H1 (cell line): ENCODE results near the gene SMARCB1. TPM values are rescaled to one million over a fixed set of nuclear protein-coding genes. Genes with fewer than 3 reads are reported as not detected.

ENCODE experiments used
- CTCF ChIA-PET: fragments of 300-600 bp; sonication (Branson Sonifier 250); formaldehyde crosslinking; loops from one replicate; lab custom pipeline; 2021; ENCODE audit not compliant: partially characterized antibody; lab: Charles Lee
- POLR2A ChIA-PET: fragments of 300-600 bp; sonication (Branson Sonifier 250); formaldehyde crosslinking; loops from one replicate; lab custom pipeline; 2021; ENCODE audit warnings: inconsistent platforms; ENCODE audit not compliant: partially characterized antibody; lab: Charles Lee
- DNase-seq, 2 experiments: peaks; one replicate each; pipeline versions ENCODE4 v3.0.0 to v3.0.0-alpha.2; 2010 to 2022; ENCODE audit warnings: low spot score in 2 of 2, low read depth in 1 of 2, mixed read lengths in 1 of 2
- FAIRE-seq: peaks from 2 replicates; lab custom pipeline; 2011; peaks lifted over from hg19 to GRCh38; lab: Jason Lieb, UNC
- H2AFZ ChIP-seq: 2 replicates; pipeline ENCODE4 v1.8.1; 2012; ENCODE audit warnings: low read length, inconsistent platforms
- H2AK5ac ChIP-seq: 2 replicates; pipeline ENCODE4 v1.6.1; 2013; ENCODE audit warnings: low read depth, low read length
- H2BK120ac ChIP-seq: replicated peaks from 2 replicates; pipeline ENCODE3; 2013; ENCODE audit warnings: low read depth, low read length, inconsistent platforms
- H2BK12ac ChIP-seq: 2 replicates; pipeline ENCODE4 v1.6.1; 2013; ENCODE audit warnings: low read depth, low read length
- H2BK15ac ChIP-seq: 2 replicates; pipeline ENCODE4 v1.6.1; 2013; ENCODE audit warnings: low read length
- H2BK20ac ChIP-seq: 2 replicates; pipeline ENCODE4 v1.6.1; 2013; ENCODE audit warnings: low read length
- H2BK5ac ChIP-seq: 2 replicates; pipeline ENCODE4 v1.6.1; 2013; ENCODE audit warnings: low read depth, low read length
- H3K14ac ChIP-seq: 2 replicates; pipeline ENCODE4 v1.6.1; 2013; ENCODE audit warnings: inconsistent platforms; ENCODE audit not compliant: insufficient read length
- H3K18ac ChIP-seq: 2 replicates; pipeline ENCODE4 v1.6.1; 2013; ENCODE audit warnings: low read length; ENCODE audit errors: extremely low read depth
- H3K23ac ChIP-seq: 2 replicates; pipeline ENCODE4 v1.6.1; 2013; ENCODE audit warnings: inconsistent platforms; ENCODE audit not compliant: insufficient read length
- H3K23me2 ChIP-seq: 2 replicates; pipeline ENCODE4 v1.6.1; 2013; ENCODE audit warnings: low read depth, low read length
- H3K27ac ChIP-seq: 2 replicates; pipeline ENCODE4 v1.6.1; 2011; ENCODE audit warnings: low read depth, low read length, inconsistent platforms
- H3K27me3 ChIP-seq, 4 experiments: replicated peaks in 1 of 4; 1 replicate in 1 of 4; 2 replicates in 3 of 4; pipeline versions ENCODE4 v1.6.1 to v1.8.1; 2011 to 2013; ENCODE audit warnings: low read length in 3 of 4, mild to moderate bottlenecking in 3 of 4, inconsistent platforms in 2 of 4, mixed read lengths in 2 of 4, moderate library complexity in 1 of 4; ENCODE audit not compliant: control insufficient read depth in 3 of 4, insufficient read depth in 3 of 4; ENCODE audit errors: extremely low read depth in 1 of 4
- H3K36me3 ChIP-seq, 4 experiments: 2 replicates each; pipeline versions ENCODE4 v1.6.1 to v1.8.1; 2011 to 2013; ENCODE audit warnings: mild to moderate bottlenecking in 4 of 4, low read length in 3 of 4, moderate library complexity in 2 of 4, control low read depth in 1 of 4, inconsistent platforms in 1 of 4; ENCODE audit not compliant: insufficient read depth in 4 of 4, control insufficient read depth in 2 of 4
- H3K4ac ChIP-seq: replicated peaks from 2 replicates; pipeline ENCODE3; 2013; ENCODE audit warnings: low read length, low read depth, mixed read lengths, inconsistent platforms; ENCODE audit not compliant: insufficient read length
- H3K4me1 ChIP-seq, 4 experiments: replicated peaks in 1 of 4; 1 replicate in 1 of 4; 2 replicates in 3 of 4; pipeline versions ENCODE4 v1.6.1 to v1.8.1; 2011 to 2013; ENCODE audit warnings: low read length in 3 of 4, inconsistent platforms in 2 of 4, mixed read lengths in 1 of 4; ENCODE audit not compliant: insufficient read depth in 4 of 4, control insufficient read depth in 3 of 4
- H3K4me2 ChIP-seq, 2 experiments: 2 replicates each; pipeline versions ENCODE4 v1.6.1 to v1.8.1; 2011 to 2013; ENCODE audit warnings: low read depth in 2 of 2, low read length in 2 of 2, control low read depth in 1 of 2, inconsistent platforms in 1 of 2, mild to moderate bottlenecking in 1 of 2; ENCODE audit not compliant: insufficient read depth in 1 of 2
- H3K4me3 ChIP-seq, 4 experiments: fragments of 200-600, 300-600 bp in 1 of 4; sonication (generic), shearing (Covaris generic), sonication (Bioruptor Twin) in 1 of 4; 2 replicates each; pipeline versions ENCODE4 v1.5.1 to v1.8.1; 2011 to 2016; ENCODE audit warnings: low read length in 4 of 4, low read depth in 3 of 4, control low read depth in 2 of 4, inconsistent platforms in 2 of 4, mild to moderate bottlenecking in 2 of 4, mixed read lengths in 1 of 4, moderate library complexity in 1 of 4; ENCODE audit not compliant: insufficient read depth in 2 of 4; ENCODE audit errors: extremely low read depth in 1 of 4
- H3K56ac ChIP-seq: replicated peaks from 2 replicates; pipeline ENCODE3; 2013; ENCODE audit warnings: low read depth, mild to moderate bottlenecking, mixed read lengths, low read length, inconsistent platforms; ENCODE audit not compliant: insufficient read length
- H3K79me1 ChIP-seq: 2 replicates; pipeline ENCODE4 v1.6.1; 2013; ENCODE audit warnings: low read depth, low read length, control low read depth
- H3K79me2 ChIP-seq, 2 experiments: 2 replicates each; pipeline versions ENCODE4 v1.6.1 to v1.8.1; 2012 to 2013; ENCODE audit warnings: low read length in 2 of 2, mild to moderate bottlenecking in 2 of 2, inconsistent platforms in 1 of 2; ENCODE audit not compliant: insufficient read depth in 2 of 2, control insufficient read depth in 1 of 2
- H3K9ac ChIP-seq, 4 experiments: replicated peaks in 1 of 4; 1 replicate in 1 of 4; 2 replicates in 3 of 4; pipeline versions ENCODE4 v1.6.1 to v1.8.1; 2011 to 2013; ENCODE audit warnings: low read depth in 3 of 4, low read length in 3 of 4, control low read depth in 2 of 4, mild to moderate bottlenecking in 2 of 4, moderate library complexity in 2 of 4, inconsistent platforms in 1 of 4; ENCODE audit errors: extremely low read depth in 1 of 4
- H3K9me3 ChIP-seq, 2 experiments: 2 replicates each; pipeline versions ENCODE4 v1.6.1 to v1.8.1; 2012 to 2013; ENCODE audit warnings: mild to moderate bottlenecking in 2 of 2, moderate library complexity in 2 of 2, control low read depth in 1 of 2, inconsistent platforms in 1 of 2, low read depth in 1 of 2, low read length in 1 of 2, mixed read lengths in 1 of 2; ENCODE audit not compliant: insufficient read depth in 2 of 2
- H4K20me1 ChIP-seq, 2 experiments: replicated peaks in 1 of 2; 2 replicates each; pipeline versions ENCODE3 to v1.8.1; 2011 to 2013; ENCODE audit warnings: inconsistent platforms in 2 of 2, low read length in 2 of 2, mild to moderate bottlenecking in 1 of 2; ENCODE audit not compliant: insufficient read depth in 2 of 2, control insufficient read depth in 1 of 2
- H4K5ac ChIP-seq: 2 replicates; pipeline ENCODE4 v1.6.1; 2013; ENCODE audit warnings: low read length, low read depth, mixed read lengths, inconsistent platforms; ENCODE audit not compliant: insufficient read length
- H4K8ac ChIP-seq: 2 replicates; pipeline ENCODE4 v1.8.0; 2013; ENCODE audit warnings: mild to moderate bottlenecking, moderate library complexity, low read length, inconsistent platforms; ENCODE audit not compliant: insufficient read depth; ENCODE audit errors: extremely low read depth
- H4K91ac ChIP-seq: replicated peaks from 2 replicates; pipeline ENCODE3; 2013; ENCODE audit warnings: low read length, mixed read lengths, inconsistent platforms; ENCODE audit not compliant: insufficient read length
- ATF3 ChIP-seq: IDR thresholded peaks from 2 replicates; pipeline ENCODE4 v1.6.1; 2011; ENCODE audit warnings: low read depth, mild to moderate bottlenecking, low read length; ENCODE audit not compliant: insufficient read depth
- BCL11A ChIP-seq, 2 experiments: IDR thresholded peaks; one replicate each; pipeline ENCODE4 v1.6.1; 2011; ENCODE audit warnings: low read depth in 2 of 2, low read length in 2 of 2, mild to moderate bottlenecking in 2 of 2
- CBX8 ChIP-seq: fragments of 300-800, 300-1000 bp; sonication (generic); IDR thresholded peaks from 2 replicates; pipeline ENCODE4 v1.7.1; 2016; ENCODE audit warnings: low read depth, low read length, borderline replicate concordance
- FOSL1 ChIP-seq: IDR thresholded peaks from 2 replicates; pipeline ENCODE4 v1.6.1; 2011; ENCODE audit warnings: mild to moderate bottlenecking, low read depth, low read length, moderate library complexity; ENCODE audit not compliant: insufficient read depth
- GABPA ChIP-seq: IDR thresholded peaks from 2 replicates; pipeline ENCODE4 v1.6.1; 2011; ENCODE audit warnings: mild to moderate bottlenecking, low read length, moderate library complexity, borderline replicate concordance; ENCODE audit not compliant: insufficient read depth
- KDM1A ChIP-seq: fragments of 200-600, 300-600 bp; sonication (generic); IDR thresholded peaks from 2 replicates; pipeline ENCODE4 v1.7.1; 2016; ENCODE audit warnings: mild to moderate bottlenecking, low read length, borderline replicate concordance
- POU5F1 ChIP-seq: IDR thresholded peaks from 2 replicates; pipeline ENCODE4 v1.6.1; 2011; ENCODE audit warnings: low read depth, mild to moderate bottlenecking, low read length, moderate library complexity
- RBBP5 ChIP-seq: IDR thresholded peaks from 2 replicates; pipeline ENCODE4 v1.7.1; 2012; ENCODE audit warnings: low read depth, mild to moderate bottlenecking, inconsistent platforms, low read length, moderate library complexity, borderline replicate concordance
- RXRA ChIP-seq: IDR thresholded peaks from 2 replicates; pipeline ENCODE4 v1.6.1; 2011; ENCODE audit warnings: low read depth, mild to moderate bottlenecking, low read length, moderate library complexity; ENCODE audit not compliant: insufficient read depth
- SIRT6 ChIP-seq: IDR thresholded peaks from one replicate; pipeline ENCODE4 v1.7.1; 2012; ENCODE audit warnings: low read length, inconsistent platforms
- SUZ12 ChIP-seq: fragments of 200-600 bp; sonication (generic); IDR thresholded peaks from 2 replicates; pipeline ENCODE4 v1.6.1; 2012; ENCODE audit warnings: mild to moderate bottlenecking, inconsistent platforms, low read length, moderate library complexity, mixed read lengths
- TAF7 ChIP-seq: optimal IDR thresholded peaks from 2 replicates; pipeline ENCODE3; 2011; ENCODE audit warnings: low read depth, mild to moderate bottlenecking, inconsistent platforms, low read length, moderate library complexity, borderline replicate concordance
- WGBS, 2 experiments: shearing (Covaris generic) in 1 of 2; methylation state at CpG; one replicate each; pipeline versions ENCODE4 v1.1.6 to v1.1.7; 2013 to 2015; ENCODE audit warnings: low lambda C conversion rate in 2 of 2, mixed read lengths in 2 of 2, inconsistent platforms in 1 of 2, low coverage in 1 of 2, missing lambda C conversion rate in 1 of 2; ENCODE audit not compliant: insufficient replicate concordance in 2 of 2, insufficient coverage in 1 of 2, insufficient read length in 1 of 2; ENCODE audit errors: extremely low coverage in 1 of 2, missing lambda C conversion rate in 1 of 2; 5-methylcytosine and 5-hydroxymethylcytosine counted together
- polyA plus RNA-seq, 7 experiments: library from polyadenylated mRNA; depleted of rRNA in 3 of 7; stranded (reverse) in 5 of 7; unstranded in 2 of 7; fragments of >200 nt in 5 of 7; fragments of 200-250 nt in 2 of 7; gene quantifications; 1 replicate in 5 of 7; 2 replicates in 1 of 7; 4 replicates in 1 of 7; pipeline versions ENCODE4 v1.2.1 to v1.2.3, GENCODE V29; 2011 to 2013; ENCODE audit warnings: missing spikeins in 2 of 7, mixed read lengths in 2 of 7
- total RNA-seq: library from RNA; stranded (reverse); fragmentation: NEBNext Ultra II Directional; extraction: Animal tissue kit (Norgen Biotek cat#: 25700); gene quantifications from 2 replicates; pipeline ENCODE4 v1.2.1, GENCODE V29; 2021

The SMARCB1 gene
- total and polyA plus RNA-seq, 2 of the 8 experiments (the other 6 are each of a cell fraction or from before 2014, with no cell fraction given): 116 to 145 TPM

DNA sequence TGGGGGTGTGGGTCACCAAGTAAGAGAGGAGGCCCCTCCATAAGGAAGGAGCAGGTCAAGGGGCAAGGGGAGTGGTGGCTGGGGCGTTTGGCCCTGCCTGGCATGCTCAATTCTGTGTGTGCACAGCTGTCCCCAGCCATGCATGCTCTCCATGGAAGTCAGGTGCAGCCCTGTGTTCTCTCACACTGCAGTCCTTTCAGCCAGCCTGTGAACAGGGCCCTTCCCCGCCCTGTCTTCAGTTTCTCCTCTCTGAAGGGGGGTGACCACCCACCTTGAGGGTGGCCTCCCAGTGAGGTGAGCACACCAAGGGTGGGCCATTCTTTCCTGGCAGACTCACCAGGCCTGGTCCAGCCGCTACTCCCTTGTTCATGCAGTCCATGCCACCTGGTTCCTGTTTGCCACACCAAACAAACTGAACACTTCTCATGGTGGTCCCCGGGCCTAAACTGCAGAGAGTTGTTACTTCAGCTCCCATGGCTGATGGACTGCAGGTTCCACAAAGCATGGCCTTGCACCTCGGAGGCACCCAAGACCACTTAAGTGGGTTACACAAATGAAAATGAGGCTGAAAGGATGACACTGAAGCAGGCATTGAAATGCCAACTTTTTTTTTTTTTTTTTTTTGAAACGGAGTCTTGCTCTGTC is 17.3 kb upstream of the SMARCB1 start:
- Histone ChIP-seq H3K36me3 (no peaks in the 10 kb centered on the region), H2AFZ (no peak overlapping the region), H3K23me2 (peaks cover 19% of the 10 kb centered on the region), H3K9ac (no peak overlapping the region), H2BK5ac (no peak overlapping the region), H2BK20ac (0 out of 2 replicates have a peak overlapping the region, but pooled peaks have one; percentile 2), H2BK120ac (no peak overlapping the region), H3K56ac (no peak overlapping the region), H3K79me2 (no peaks in the 10 kb centered on the region), H3K23ac (no peak overlapping the region), H3K79me1 (no peaks in the 10 kb centered on the region), H2BK12ac (peak overlapping the region; percentile 18; the same call in 1 of the 2 replicates), H3K4me2 (no peak overlapping the region), H3K4me1 (peaks cover 0 to 22% (median 14%) of the 10 kb centered on the region in 4 experiments; a peak in 6 of 7 replicates), H3K14ac (no peak overlapping the region), H4K8ac (peak overlapping the region; percentile 11), H2BK15ac (no peak overlapping the region), H3K18ac (no peak overlapping the region), H3K27me3 (peaks cover 0 to 27% (median 19%) of the 10 kb centered on the region in 4 experiments; a peak in 6 of 7 replicates), H3K4me3 (no peak overlapping the region), H4K91ac (peak overlapping the region; percentile 5), H2AK5ac (no peak overlapping the region), H4K20me1 (peaks cover 0 to 19% of the 10 kb centered on the region in 2 experiments), H3K27ac (no peak overlapping the region), H3K4ac (no peak overlapping the region), H4K5ac (no peak overlapping the region), H3K9me3 (no peaks in the 10 kb centered on the region)
- ChIA-PET POLR2A (interaction anchor here (0.7 to 3.7 kb wide), 5 partner anchors 10 to 124 kb away, joined by 3 to 21 read pairs (median 4); partner anchors contain the start of gene MIF), CTCF (interaction anchor here (0.7 to 9.6 kb wide), 13 partner anchors 15 to 160 kb away, joined by 3 to 73 read pairs (median 4); partner anchors contain the start of genes SLC2A11, SMARCB1, VPREB3 and ZNF70)
- 75% methylated on average over 6 of the region's 6 CpGs; no CpG with 5 or more reads in 1 of the 2 experiments for WGBS, 2 experiments
- DNase-seq (no peak), FAIRE-seq (no peak)
- no peak for TF ChIP-seq RXRA
- TF ChIP-seq KDM1A: no peak
- TF ChIP-seq GABPA: no peak
- no peak for TF ChIP-seq POU5F1
- no peak for TF ChIP-seq FOSL1
- no peak for TF ChIP-seq TAF7
- no peak for TF ChIP-seq RBBP5
- no peak for TF ChIP-seq CBX8
- TF ChIP-seq ATF3: no peak
- no peak for TF ChIP-seq BCL11A (IDR thresholded peaks at IDR 0.05; ENCODE audit: low read depth in 2 of 2, low read length in 2 of 2)
- TF ChIP-seq SUZ12: no peak
- no peak for TF ChIP-seq SIRT6
